Upper lobe of left lung (tissue), 6 donors: ENCODE data around the gene SHD. TPM values are rescaled to one million over a fixed set of nuclear protein-coding genes. Genes with fewer than 3 reads are reported as not detected.
A peak's percentile ranks its signal among the peaks of the same experiment; 100 is the strongest.
"Not testable (repeated sequence)": the region's sequence is repeated elsewhere in the genome, so short reads cannot be mapped to it uniquely, and the experiment has no call there.

Experiments
- ATAC-seq, 2 donors: fragments of 200-7000 bp; cut with Tn5 transposase; one replicate each; pipeline ENCODE4 v1.9.1; 2022; ENCODE audit warnings: mild to moderate bottlenecking in 2 of 2, moderate library complexity in 2 of 2; ENCODE audit not compliant: low FRiP score in 2 of 2
- DNase-seq, 2 donors: peaks; one replicate each; pipeline ENCODE4 v3.0.0-alpha.2; 2019 to 2020
- H3K27ac ChIP-seq, 4 donors: fragments of 200-600 bp; sonication (generic); one replicate each; pipeline ENCODE4 v1.5.1; 2016 to 2019
- H3K27me3 ChIP-seq, 4 donors: fragments of 200-600 bp; sonication (generic); one replicate each; pipeline ENCODE4 v1.5.1; 2017 to 2019
- H3K36me3 ChIP-seq, 4 donors: fragments of 200-600 bp; sonication (generic); one replicate each; pipeline ENCODE4 v1.5.1; 2016 to 2019
- H3K4me1 ChIP-seq, 4 donors: fragments of 200-600 bp; sonication (generic); one replicate each; pipeline ENCODE4 v1.5.1; 2018 to 2019
- H3K4me3 ChIP-seq, 4 donors: fragments of 200-600 bp; sonication (generic); one replicate each; pipeline ENCODE4 v1.5.1; 2017 to 2019; ENCODE audit warnings: mild to moderate bottlenecking in 2 of 4, moderate library complexity in 1 of 4
- H3K9me3 ChIP-seq, 4 donors: fragments of 200-600 bp; sonication (generic); one replicate each; pipeline ENCODE4 v1.5.1; 2018 to 2019
- EP300 ChIP-seq, 4 donors: sonication (generic); formaldehyde crosslinking; IDR thresholded peaks; one replicate each; pipeline ENCODE4 v1.5.1; 2017; ENCODE audit warnings: antibody characterized with exemption in 4 of 4, control low read depth in 2 of 4
- POLR2A ChIP-seq, 4 donors: fragments of 450-650 bp; IDR thresholded peaks; one replicate each; pipeline ENCODE4 v1.5.1; 2016 to 2017; ENCODE audit warnings: antibody characterized with exemption in 4 of 4, mild to moderate bottlenecking in 2 of 4
- POLR2AphosphoS5 ChIP-seq, 2 donors: sonication (generic); formaldehyde crosslinking; IDR thresholded peaks; one replicate each; pipeline ENCODE4 v1.5.1; 2017; ENCODE audit warnings: antibody characterized with exemption in 2 of 2
- WGBS, 2 donors: methylation state at CpG; one replicate each; pipeline ENCODE4 v1.1.5; 2017 to 2018; 5-methylcytosine and 5-hydroxymethylcytosine counted together
- total RNA-seq, 6 donors: library from RNA; depleted of rRNA in 4 of 6; stranded (reverse); fragments of >200 nt in 4 of 6; gene quantifications; one replicate each; pipeline versions ENCODE4 v1.1.0 to v1.2.1, GENCODE V29; 2016 to 2021
- TF ChIP-seq, protein P1 (sequence below), 6 experiments: fragments of 450-650 bp in 4 of 6; fragments of 200-600 bp in 2 of 6; sonication (generic) in 2 of 6; IDR thresholded peaks; one replicate each; pipeline ENCODE4 v1.5.1; 2016 to 2019; ENCODE audit warnings: antibody characterized with exemption in 6 of 6
- donor health status: DM: no; HTN: no; CAD: no; lungs with moderate emphysema.
- donor health status: DM: no; HTN: yes; CAD: no; lungs with severe emphysema.

Gene SHD
- total RNA-seq = under 1 TPM in 1 of 6 donors, not detected in 5; 0.98 TPM

DNA sequence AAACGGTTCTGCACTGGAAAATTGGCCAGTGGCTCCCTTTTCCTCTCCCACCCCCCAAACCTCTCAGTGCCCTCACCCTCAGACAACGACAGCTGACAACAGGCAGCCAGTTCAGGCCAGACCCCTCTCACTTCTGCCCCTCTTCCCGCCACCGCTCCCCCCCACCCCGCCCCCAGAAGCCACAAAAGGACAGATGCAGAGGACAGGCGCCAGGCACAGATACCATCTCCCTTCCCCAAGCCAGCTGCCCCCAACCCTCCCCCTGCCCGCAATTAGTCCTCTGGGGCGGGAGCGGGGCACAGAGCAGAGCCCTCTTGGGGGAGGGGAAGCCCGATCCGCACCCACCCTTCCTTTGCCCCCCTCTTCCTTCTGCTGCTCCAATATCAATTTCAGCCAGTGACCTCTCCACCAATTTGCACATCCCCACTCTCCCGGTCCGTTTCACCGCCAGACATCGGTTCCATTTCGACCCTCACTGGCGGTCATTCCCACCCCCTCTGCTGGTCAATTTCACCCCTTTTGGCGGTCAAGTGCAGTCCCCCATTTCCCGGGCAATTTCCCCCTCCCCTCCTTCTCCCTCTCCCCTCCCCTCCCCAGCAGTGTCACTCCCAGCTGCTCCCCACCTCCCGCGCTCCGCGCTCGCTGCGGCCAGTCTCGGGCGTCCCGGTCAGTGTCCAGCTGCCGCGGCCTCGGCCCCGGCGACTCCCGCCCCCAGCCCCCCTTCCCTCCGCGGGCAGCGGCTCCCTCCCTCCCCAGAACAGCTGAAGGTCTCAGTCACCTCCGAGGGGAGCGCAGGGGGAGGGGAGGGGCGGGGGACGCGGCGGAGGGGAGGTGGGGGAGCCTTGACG, at the start of gene SHD:
TSS of gene SHD (plus strand) at position 848 of the 848 bp plus-strand sequence. CDS start 798 bp downstream, outside the sequence.
- H3K9me3 ChIP-seq = no peaks in the 10 kb centered on the region
- peaks cover 11 to 19% (median 13%) of the 10 kb centered on the region in 4 donors for H3K4me1 ChIP-seq
- no peaks in the 10 kb centered on the region for H3K36me3 ChIP-seq
- H3K4me3 ChIP-seq = peak within 1 kb of the TSS in 2 of 4 donors; percentile 3 to 30
- no peak within 1 kb of the TSS for H3K27ac ChIP-seq
- ATAC-seq (no peak), DNase-seq (peak in 1 of 2 donors; percentile 81)
- TF ChIP-seq POLR2AphosphoS5 (IDR thresholded peaks at IDR 0.05) = no peak
- TF ChIP-seq, protein P1, sequence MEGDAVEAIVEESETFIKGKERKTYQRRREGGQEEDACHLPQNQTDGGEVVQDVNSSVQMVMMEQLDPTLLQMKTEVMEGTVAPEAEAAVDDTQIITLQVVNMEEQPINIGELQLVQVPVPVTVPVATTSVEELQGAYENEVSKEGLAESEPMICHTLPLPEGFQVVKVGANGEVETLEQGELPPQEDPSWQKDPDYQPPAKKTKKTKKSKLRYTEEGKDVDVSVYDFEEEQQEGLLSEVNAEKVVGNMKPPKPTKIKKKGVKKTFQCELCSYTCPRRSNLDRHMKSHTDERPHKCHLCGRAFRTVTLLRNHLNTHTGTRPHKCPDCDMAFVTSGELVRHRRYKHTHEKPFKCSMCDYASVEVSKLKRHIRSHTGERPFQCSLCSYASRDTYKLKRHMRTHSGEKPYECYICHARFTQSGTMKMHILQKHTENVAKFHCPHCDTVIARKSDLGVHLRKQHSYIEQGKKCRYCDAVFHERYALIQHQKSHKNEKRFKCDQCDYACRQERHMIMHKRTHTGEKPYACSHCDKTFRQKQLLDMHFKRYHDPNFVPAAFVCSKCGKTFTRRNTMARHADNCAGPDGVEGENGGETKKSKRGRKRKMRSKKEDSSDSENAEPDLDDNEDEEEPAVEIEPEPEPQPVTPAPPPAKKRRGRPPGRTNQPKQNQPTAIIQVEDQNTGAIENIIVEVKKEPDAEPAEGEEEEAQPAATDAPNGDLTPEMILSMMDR (IDR thresholded peaks at IDR 0.05) = no peak
- TF ChIP-seq EP300 (IDR thresholded peaks at IDR 0.05) = no peak
- TF ChIP-seq POLR2A (IDR thresholded peaks at IDR 0.05) = no peak
- 1 to 3% methylated on average over 18 to 34 of the region's 44 CpGs for WGBS, 2 donors
- H3K27me3 ChIP-seq = peaks cover 2 to 29% (median 16%) of the 10 kb centered on the region in 4 donors

DNA sequence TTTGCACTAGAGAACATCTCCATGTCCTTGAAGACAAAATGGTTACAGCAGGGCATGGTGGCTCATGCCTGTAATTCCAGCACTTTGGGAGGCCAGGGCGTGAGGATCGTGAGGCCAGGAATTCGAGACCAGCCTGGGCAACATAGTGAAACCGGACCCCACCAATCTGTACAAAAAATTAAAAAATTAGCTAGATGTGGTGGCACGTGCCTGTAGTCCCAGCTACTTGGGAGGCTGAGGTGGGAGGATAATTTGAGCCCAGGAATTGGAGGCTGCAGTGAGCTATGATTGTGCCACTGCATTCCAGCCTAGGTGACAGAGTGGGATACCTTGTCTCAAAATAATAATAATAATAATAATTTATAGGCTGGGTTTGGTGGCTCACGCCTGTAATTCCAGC, 48.8 kb upstream of the SHD start:
- not testable (repeated sequence) for H3K4me3 ChIP-seq, DNase-seq, H3K36me3 ChIP-seq, H3K9me3 ChIP-seq, ATAC-seq, H3K27ac ChIP-seq
- peaks cover 0 to 17% (median 2%) of the 10 kb centered on the region in 4 donors for H3K27me3 ChIP-seq
- 84 to 91% methylated on average over 6 of the region's 6 CpGs for WGBS, 2 donors
- H3K4me1 ChIP-seq = peaks cover 5 to 11% (median 7%) of the 10 kb centered on the region in 4 donors

- H3K4me3 ChIP-seq, H3K36me3 ChIP-seq, DNase-seq, H3K9me3 ChIP-seq, H3K27ac ChIP-seq, ATAC-seq: not testable (repeated sequence)
- WGBS, 2 donors = 82 to 87% methylated on average over 6 of the region's 6 CpGs
- Histone ChIP-seq H3K27me3 (peaks cover 0 to 17% (median 2%) of the 10 kb centered on the region in 4 donors), H3K4me1 (peaks cover 5 to 11% (median 7%) of the 10 kb centered on the region in 4 donors)
These were observed 47.5 kb upstream of the SHD start for GRCh38 chr19:4231521-4231920.

GRCh38 chr19:4232139-4232538, 46.9 kb upstream of the SHD start:
- H3K27ac ChIP-seq, H3K4me3 ChIP-seq, H3K9me3 ChIP-seq, H3K36me3 ChIP-seq, ATAC-seq, DNase-seq: not testable (repeated sequence)
- 80 to 89% methylated on average over 5 of the region's 5 CpGs for WGBS, 2 donors
- H3K27me3 ChIP-seq = peaks cover 0 to 17% (median 2%) of the 10 kb centered on the region in 4 donors
- H3K4me1 ChIP-seq = peaks cover 5 to 11% (median 7%) of the 10 kb centered on the region in 4 donors

DNA sequence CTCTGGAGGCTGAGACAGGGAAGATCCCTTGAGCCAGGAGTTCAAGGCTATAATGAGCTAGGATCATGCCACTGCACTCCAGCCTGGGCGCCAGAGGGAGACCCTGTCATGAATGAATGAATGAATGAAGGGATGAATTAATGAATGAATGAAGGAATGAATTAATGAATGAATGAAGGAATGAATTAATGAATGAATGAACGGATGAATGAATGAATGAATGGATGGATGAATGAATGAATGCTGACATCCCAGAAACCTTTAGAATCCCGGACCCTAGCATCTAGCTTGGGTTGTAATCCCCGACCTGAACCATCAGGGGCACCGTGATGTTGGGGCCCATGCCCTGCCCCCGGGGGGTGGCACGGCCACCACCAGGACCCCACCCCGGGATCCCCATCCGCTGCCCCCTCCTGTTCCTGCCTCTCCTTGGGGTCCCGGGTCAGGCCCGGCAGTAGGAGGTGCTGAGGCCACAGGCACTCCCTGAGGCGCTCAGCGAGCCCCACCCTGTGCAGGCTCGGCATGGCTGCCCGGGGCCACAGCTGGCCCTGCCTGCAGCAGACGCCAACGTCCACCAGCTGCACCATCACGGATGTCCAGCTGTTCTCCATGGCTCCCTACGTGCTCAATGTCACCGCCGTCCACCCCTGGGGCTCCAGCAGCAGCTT, 46.3 kb upstream of the SHD start:
- Histone ChIP-seq H3K36me3 (no peaks in the 10 kb centered on the region), H3K4me1 (peaks cover 5 to 11% (median 7%) of the 10 kb centered on the region in 4 donors), H3K9me3 (no peaks in the 10 kb centered on the region), H3K27me3 (peaks cover 0 to 17% (median 2%) of the 10 kb centered on the region in 4 donors), H3K4me3 (no peak overlapping the region), H3K27ac (no peak overlapping the region)
- no peak for ATAC-seq
- TF ChIP-seq EP300 (IDR thresholded peaks at IDR 0.05) (no peak), POLR2A (IDR thresholded peaks at IDR 0.05) (no peak), POLR2AphosphoS5 (IDR thresholded peaks at IDR 0.05) (no peak)
- TF ChIP-seq, protein P1 (IDR thresholded peaks at IDR 0.05) = no peak
- whole genome bisulfite sequencing, 2 donors = 60 to 67% methylated on average over 6 to 13 of the region's 21 CpGs
- no peak for DNase-seq

DNA sequence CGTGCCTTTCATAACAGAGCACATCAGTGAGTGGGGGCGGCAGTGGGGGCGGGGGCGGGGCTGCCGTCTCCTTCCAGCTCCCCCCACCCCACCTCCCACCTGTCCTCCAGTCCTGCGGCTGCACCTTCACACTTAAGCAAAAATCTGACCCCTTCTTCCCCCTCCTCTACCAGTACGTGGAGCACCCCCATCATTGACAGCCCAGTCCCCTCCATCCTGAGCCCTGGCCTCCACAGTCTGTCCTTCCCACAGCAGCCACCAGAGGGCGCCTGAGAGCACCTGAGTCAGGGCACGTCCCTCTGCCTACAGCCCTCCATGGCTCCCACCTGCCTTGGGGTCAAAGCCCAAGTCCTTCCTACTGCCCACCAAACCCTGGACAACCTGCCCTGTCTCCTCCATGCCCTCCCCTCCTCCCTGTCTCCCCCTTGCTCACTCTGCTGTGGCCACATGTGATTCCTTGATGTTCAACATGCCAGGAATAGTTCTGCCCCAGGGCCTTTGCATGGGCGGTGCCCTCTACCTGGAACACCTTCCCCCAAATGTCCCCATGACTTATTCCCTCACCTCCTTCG, 45.7 kb upstream of the SHD start:
- peak in 1 of 2 donors; percentile 71 for ATAC-seq
- Histone ChIP-seq H3K27ac (no peak overlapping the region), H3K9me3 (no peaks in the 10 kb centered on the region), H3K4me3 (no peak overlapping the region), H3K27me3 (peaks cover 0 to 17% (median 2%) of the 10 kb centered on the region in 4 donors), H3K4me1 (peaks cover 5 to 11% (median 7%) of the 10 kb centered on the region in 4 donors), H3K36me3 (no peaks in the 10 kb centered on the region)
- 34 to 41% methylated on average over 9 to 11 of the region's 11 CpGs for WGBS, 2 donors
- DNase-seq = peak in 1 of 2 donors; percentile 41
- TF ChIP-seq, protein P1 (IDR thresholded peaks at IDR 0.05) = peak; percentile 33 to 57 (median 48)
- no peak for TF ChIP-seq POLR2A (IDR thresholded peaks at IDR 0.05)
